CD4-positive, alpha-beta T cell treated with Interleukin-15 for 4 hours (primary cell): ENCODE measurements around the gene ETV5.

Experiments
- DNase-seq: peaks from one replicate; pipeline ENCODE4 v3.0.0-alpha.2; 2020; ENCODE audit warnings: low spot score

The ETV5 gene

DNA sequence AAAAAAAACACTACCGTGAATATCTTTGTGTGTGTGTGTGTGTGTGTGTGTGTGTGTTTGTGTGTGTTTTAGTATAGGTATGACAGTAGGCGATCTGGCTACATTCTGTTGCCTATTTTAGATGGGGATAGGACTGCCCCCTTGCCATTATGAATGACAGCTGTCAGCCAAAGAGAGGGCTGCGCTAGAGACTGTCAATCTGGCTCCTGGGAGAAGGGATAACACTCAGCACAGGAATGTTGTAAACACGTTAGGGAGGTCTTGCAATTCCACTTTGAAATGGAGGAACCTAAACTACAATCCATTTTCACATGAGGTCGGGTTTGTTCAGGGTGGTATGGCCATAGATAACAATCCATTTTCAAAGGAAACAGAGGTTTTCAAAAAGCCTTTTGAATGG is 14.1 kb upstream of the ETV5 start:
- DNase-seq = no peak

DNA sequence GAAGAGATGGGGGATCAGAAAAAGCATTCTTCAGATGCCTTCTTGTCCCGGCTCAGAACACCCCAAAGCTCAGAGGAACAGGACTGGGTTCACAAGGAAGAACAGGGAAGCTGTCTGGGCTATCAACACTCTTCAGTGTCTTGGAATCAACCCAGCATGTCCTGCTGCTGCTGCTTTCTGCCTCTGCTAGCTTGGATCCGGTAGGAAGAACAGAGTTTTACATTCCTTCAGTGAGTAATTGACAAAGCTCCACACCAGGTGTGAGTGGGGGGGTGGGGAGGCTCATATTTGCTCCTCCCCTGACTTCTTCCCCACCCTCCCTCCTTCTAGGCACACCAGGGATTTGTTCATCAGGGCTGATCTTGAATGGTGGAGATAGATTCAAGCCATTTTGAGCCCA is 13.1 kb upstream of the ETV5 start:
- no peak for DNase-seq

DNA sequence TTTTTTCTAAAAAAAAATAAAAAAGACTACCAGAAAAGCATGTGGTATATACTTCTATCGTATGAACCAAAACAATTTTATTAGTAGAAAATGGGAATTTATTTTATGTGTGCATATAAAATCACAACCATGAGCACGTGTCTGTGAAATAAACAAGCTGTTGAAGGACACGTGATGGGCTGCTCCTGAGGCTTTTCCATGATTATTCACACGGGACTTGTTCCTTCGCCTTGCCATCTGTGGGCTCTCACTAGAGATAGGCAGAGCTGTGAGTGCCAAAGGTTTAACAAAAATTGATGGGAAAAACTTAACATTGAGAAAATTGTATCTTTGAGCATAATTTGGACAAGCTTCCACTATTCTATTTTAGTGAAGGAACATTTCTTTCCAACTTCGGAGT is 12.4 kb upstream of the ETV5 start:
- no peak for DNase-seq

DNA sequence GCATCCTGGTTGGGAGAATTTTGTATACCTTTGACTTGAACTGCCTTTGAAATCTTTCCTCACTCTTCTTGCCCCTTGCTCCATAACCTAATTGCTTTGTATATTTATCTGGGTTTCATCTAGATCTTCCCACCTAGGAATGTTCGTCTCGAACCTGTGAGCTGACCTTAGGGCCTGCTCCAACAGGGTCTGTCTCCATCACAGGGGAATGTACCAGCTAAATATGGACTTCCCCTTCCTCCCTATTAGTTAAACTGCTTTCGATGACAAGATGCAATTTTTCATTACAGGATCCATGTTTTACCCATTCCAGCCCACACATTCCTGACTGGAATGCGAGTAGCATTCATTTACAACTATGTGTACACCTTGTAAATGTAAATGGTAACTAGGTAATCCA is 10.6 kb upstream of the ETV5 start:
- DNase-seq = no peak

DNA sequence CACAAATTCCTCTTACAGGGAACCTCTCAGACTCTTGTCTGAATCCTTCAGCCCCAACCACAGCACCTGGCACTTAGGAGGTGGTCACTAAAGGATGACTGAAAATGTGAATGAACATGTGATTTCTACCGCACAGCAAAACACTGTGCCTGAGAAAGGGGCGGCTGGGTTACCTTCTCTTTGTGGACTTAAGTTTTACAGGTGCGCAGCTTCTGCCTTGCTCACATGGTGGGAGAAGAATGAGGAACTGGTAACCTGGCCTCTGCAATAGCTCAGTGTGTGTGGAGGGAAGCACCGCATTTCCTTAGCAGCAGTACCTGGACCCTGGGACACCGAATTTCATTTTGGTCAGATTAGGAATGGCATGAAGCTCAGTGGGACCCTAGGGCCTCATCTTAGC is 9.8 kb upstream of the ETV5 start:
- no peak for DNase-seq

DNA sequence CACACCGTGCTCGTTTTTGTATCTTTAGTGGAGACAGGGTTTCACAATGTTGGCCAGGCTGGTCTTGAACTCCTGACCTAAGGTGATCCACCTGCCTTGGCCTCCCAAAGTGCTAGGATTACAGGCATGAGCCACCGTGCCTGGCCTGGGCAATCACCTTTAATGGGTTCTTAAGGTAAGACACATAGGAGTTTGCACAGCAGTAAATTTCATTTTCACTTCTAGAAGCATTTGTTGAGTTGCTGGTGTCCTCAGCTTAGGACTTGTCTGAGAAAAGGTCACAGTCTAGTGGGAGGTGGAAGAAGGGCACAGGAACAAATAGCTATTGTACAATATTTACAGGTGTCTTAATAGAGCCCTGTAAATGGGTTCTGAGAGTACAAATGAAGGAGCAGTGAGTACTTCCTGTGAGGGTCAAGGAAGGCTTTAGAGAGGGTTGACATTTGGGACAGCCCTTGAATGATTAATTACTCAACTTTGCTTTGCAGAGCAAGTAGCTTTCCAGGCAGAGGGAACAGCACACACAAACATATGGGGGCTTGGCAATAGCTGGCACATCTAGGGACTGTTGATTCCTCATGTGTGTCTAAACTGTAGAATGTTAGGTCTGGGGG is 8.7 kb upstream of the ETV5 start:
- DNase-seq = no peak

DNA sequence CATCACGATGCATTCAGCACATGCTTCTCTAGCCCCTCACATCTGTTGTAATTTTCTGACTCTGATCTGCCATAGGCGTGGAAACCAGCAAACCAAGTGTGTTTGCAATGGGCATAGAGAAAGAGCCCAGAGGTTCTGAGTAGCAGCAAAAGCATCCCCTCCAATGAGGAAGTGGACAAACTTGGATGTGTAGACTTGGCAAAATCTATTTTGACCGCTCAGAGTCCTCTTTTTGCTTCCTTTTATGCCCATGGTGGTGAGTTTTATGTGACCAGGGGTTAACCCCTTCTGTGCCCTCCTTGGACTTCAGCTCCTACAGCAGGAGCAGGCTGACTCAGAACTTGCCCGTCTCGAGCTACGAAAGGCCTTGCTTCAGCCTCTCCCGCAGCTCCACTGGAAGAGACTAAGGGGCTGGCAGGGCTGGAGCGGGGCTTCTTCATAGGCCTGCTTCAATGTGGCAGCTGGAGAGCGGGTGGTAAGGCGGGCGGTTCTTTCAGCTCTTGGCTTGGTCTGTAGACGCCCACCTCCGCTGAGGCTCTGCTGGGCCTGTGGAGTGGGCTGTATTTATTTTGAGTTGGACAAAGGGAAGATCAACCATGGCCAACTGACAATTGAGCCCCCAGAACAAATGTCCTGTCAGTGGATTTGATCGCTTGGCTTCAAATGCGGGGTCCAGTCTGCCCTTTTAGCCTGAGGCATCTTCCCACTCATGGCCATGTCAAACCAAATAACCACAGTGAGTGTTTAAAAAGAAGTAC is 6.5 kb upstream of the ETV5 start:
- no peak for DNase-seq

DNA sequence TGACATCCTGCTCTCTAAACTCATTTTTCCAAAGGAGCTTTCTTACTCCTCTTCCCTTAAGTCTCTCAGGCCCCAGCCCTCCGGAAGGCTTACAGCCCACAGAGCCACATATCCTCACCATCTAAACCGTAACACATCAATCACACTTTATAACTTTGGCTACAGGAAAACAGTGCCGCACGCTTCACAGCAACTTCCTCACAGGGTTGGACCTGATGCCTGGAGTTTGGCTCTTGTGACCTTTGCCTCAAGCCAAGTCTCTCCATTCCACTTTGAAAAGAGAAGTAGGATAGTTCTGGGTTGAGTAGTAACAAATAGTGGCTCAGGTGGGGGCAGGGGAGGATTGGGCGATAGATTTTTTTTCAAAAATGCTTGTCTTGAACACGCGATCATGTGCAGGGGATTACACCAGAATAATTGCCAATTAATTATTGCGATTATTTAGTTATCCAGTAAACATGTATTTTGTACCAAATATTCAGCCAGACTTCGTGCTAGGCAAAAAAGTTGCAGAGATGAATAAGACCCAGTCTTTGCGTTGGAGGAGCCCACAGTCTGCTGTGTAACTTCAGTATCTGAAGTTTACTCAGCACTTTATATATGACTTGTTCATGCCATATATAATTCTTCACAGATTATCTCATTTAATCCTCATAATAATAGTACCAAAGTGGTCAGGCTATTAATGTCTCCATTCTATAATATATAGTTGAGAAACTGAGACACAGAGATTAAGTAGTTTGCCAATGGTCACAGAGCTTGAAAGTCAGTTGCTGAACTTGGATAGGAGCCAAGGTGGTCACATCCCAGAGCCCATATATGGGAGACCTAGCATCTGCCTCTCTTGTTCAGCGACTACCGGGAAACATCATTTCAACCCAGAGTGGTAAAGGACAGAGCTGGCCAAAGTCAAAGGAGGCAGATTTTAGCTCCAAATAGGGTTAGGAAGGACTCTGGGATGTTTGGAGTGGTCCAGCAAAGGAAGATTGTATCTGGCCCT is 2.4 kb upstream of the ETV5 start:
- DNase-seq = no peak

DNA sequence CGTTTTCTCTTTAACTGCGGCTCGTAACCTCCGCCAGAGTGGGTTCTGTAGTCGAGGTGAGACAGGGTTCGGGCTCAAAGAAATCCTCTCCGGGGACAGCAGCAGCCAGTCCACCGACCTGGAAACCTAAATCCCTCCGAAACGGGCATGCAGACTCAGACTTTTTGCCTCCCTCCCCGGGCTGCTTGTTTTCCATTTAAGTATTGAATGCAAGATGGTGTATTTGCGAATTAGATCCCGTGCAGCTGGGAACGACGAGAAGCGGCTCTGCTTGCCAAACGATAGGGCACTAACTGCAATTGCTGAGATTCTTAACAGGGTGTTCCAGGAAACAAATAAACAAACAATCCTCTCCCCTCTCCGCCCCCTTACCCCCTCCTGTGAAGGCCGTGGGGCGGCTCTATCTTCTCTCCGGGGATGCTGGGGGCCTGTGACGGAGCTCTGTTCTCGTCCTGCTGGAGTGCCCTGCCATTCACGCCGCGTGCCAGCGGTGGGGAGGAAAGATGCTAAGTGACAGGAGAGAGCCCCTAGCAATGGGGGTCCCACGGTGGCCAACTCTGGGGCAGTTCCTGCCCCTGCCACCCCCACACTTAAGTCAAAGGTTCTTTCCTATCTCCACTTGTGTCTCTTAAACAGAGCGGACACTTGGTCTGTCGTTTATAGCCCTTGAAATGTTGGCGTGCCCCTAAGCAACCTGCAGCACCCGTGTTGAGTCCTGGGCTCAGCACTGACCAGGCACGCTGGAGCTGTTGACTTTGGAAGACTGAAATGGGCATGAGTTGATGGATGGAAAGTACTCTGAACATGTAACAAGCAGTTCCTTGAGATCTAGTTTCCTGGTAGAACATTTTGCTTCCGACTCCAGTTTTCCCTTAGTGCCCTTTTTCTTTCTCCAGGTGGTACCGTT is 1.3 kb upstream of the ETV5 start:
- DNase-seq = no peak

DNA sequence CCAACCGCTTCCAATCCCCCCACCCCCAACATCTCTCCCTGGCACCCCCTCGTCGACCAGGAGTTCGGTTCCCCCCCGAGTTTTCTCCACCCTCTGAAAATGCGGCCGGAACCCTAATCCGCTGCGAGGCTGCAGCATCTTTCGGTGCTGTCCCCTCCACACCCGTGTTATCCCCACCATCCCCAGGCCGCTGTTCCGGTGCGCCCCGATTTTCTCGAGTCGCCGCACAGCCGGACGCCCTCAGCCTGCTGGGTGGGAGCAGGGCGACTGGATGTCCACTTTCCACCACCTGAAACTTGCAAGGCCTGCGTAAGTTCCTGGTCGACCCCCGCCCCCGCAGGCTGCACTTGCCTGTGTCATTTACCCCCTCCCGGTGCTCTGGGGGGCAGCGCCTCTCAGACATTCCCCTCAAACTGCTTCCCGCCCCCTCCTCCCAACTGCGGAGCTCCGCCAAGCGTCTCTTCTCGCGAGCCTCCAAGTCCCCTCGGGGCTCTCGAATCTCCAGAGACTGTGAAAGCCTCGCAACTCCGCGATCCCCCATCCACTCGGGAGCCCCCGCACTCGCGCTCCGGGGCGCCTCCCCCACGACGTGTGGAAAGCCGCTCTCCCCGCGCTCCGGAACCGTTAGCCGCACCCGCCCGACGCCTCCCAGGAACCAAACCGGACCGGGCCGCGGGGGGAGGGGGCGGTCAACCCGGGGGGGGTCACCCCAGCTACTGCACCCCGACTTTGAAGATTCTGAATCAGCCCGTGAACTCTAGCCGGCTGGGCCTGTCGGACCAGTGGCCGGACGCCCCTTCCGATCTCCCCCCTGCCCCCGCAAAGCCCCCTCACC is 566 bp downstream of the ETV5 start:
- no peak for DNase-seq

DNA sequence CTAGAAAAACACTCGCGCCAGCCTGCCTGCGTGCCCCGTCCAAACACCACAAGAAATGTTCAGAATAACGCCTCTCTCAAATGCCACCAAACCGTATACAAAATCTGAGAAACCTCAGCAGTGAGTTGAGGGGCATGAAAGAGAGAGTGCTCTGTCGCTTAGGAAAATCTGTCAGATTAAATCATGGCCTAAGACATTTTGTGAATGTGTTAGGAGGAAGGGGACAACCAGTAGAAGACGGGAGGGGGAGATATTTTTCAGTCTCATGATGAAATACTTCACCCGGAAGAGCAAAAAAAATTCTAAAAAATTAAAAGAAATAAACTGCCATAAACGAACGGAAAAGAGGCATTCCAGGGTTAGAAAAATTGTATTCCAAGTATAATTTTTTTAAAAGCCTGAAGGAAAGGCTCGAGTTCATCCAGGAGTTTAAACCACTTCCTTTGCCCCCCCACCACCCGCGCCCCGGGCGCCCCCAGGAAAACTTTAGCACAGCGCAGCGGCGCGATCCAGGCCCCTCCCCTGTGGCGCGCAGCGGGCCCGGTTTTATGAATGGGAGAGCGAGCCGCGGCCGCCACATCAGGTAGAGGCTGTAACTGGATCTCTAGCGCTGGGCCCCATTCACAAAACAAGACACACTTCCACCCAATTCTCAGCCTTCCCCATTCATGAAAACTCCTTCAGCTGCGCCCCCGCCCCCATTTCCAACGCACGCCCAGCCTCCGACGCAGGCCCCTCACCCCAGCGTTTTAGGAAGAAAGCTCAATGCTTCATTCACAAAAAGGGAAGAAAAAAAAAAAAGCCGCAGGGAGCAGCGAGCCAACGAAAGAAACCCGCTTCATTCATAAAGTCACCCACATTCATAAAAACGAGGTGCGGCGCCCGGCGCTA is 1.4 kb downstream of the ETV5 start:
- peak; percentile 44 for DNase-seq

DNA sequence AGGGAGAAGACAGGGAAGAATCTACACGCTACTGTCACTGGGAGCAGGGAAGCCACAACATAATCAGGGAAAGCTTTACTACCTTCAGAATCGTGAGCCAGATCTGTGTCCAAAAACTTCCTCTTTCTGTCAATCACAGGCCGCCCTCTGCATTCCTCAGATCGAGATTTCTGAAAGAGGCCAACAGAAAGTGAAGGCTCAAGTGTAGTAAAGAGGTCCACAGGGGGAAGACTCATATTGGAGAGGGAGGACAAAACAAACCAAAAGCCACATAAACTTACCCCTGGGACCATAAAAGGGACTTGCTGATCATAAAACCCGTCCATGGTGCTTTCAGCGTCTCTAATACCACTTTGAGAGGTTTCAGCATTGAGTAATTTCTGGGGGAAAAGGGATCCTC is 3.3 kb downstream of the ETV5 start:
- no peak for DNase-seq

DNA sequence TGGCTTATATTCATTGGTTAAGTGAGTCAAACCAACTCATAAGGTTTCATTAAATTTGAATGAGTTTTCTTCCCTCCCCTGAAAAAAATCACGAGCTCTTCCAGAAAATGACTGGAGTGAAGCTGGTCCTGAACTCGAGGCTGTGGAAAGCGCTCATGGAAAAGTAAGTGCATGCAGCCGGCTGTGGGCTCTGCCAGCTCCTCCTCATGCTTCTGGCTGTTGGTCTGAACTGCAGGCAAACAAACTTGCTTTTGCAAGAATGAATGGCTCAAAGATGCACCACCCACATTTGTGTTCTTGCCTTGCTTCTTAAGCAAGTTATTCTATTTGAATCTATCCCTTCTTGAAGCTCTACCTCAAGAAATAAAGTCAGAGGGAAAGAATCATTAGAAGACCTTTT is 6.2 kb downstream of the ETV5 start:
- no peak for DNase-seq

DNA sequence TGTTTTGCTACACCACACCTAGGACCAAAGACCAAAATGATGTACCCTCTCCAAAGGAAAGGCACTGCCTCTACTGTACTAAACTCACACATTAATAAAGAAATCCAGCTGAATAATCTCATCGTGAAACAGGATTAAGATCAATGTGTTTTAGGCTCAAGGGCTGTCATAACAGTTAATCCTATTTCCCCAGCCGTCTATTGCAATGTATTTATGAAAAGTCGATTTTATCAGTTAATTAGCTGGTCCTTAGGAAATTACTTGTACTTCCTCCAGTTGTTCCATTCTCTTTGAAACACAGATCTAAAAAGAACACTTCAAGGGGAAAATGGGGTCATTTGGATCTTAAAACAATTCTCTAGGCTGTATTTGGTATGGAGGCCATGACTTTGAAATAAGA is 8.5 kb downstream of the ETV5 start:
- no peak for DNase-seq

DNA sequence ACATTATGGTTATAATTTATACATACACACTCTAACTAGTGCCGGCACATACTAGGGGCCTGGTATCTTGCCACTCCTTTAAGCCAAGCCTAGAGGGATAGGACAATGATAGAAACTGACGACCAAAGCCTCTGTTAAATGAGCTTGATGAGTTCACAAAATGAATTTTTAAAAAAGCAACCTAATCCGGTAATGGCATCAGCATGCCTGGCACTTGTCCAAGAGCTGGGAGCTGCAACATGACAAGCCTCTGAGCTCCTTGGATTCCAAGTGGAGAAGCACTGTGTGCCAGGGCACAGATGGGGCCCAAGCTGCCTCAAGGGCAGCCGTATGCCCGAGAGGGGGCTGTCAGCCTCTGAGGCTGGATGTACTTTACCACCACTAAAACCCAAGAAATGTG is 9.7 kb downstream of the ETV5 start:
- DNase-seq = no peak

DNA sequence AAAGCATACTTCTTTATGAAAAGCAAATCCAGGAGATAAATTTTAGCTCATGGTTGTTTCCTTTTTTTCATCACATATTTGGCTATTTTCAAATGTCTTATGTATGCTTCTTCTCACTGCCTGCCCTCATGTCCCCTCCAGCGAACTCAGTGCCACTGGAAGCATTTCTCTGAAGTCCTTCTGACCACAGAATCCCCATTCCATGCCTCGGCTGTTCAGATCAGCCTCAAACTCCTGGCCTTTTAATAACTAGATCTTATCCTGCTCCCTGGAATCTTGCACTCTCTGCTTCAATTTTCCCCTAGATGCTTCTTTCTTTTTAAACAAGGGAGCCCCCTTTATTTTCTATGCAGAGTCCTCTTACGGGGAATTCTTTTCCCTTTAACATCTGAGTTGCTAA is 10.1 kb downstream of the ETV5 start:
- no peak for DNase-seq

DNA sequence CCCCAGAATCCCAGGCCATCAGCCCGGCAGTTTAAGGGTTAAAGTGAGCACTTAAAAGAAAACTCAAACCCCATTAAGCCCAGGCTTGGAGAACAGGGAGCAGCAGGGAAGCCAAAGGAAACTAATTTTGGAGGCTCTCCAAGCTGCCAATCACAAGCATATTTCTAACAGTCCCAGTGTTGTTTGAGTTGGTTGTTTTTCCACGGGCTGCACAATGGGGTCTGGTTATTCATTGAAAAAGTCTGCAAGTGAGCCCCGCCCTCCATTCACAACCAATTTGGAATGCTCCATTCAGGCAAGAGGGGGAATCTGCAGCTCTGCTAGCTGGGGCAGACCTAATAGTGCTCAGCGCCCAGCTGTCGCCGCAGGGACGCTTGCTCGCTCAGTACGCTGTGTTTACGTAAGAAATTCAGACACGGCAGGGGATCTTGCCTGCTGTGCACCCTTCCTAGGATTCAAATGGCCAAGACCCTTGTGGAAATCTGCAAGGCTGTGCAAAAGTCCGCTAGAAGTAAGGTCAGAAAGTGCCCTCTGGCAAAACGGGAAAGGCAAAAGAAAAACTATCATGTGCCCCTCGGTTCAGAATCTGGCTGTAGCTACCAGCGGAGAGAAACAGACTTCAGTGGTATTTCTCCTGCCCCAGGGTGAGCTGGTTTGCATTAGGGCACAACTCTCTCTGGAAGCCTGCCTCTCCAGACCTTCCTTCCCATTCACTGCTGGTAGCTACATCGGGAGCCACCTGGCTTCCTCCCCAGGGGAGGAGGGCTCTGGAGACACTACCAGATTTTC is 11.0 kb downstream of the ETV5 start:
- DNase-seq = no peak

DNA sequence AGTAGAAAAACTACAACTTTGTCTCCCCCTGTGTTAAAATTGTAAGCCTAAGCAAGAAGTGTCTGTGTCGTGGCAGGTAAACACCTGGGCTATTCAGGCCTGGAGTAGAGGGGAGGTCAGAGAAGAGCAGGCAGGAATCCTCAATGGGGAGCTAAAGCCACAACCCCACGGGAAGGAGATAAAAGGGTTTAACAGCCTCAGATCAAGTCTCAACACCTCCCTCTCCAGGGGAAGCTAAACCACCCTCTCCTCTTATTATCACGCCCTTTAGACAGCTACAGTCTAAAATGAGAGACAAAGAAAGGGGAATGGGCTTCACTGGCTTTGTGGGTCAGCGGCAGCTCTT is 11.6 kb downstream of the ETV5 start:
- no peak for DNase-seq

DNA sequence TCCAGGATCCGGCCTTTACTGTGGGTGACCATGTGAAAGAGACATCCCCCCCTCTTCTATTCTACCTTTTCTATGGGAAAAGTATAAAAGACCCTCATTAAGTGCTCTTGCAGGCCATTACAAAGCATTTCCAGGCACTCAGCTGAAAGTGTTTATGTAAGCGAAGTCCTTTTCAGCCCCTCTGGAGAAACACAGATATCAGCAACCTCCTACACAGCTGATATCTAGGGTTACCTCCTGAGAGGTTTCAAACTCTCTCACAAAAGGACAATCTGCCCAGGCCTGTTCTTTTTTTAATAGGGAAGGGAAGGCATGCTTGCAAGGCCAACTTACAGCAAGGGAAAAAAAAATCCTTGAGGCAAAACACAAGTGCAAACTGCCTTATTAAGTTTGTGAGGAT is 12.6 kb downstream of the ETV5 start:
- DNase-seq = no peak
